Measurements from ENCODE around the gene ZNF276. TPM values are rescaled to one million over a fixed set of nuclear protein-coding genes. Genes with fewer than 3 reads are reported as not detected.

Gene ZNF276
- total and polyA plus RNA-seq, 4 donors: 3.3 to 47.7 (median 27.0) TPM

DNA sequence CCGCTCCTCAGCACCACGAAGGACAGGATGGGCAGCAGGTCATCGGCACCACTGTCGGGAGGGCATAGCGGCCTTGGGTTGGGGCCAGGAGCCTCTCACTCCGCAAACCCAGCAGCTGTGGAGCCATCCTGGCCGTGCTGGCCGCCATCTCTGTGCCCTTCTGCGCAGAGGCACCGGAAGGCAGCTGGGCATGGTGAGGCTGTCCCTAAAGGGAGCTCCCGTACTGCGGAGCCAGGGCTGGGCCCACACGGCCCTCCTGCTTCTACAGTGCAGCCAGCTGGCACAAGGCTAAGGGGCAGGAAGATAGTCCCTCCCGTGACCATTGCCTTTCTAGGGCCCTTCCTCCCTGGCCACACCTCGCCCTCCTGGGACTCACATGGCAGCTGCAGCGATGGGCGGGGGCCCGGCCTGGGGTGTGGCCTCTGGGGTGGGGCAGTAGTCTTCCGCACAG is 12.8 kb upstream of the ZNF276 start:
- Histone ChIP-seq H3K4me1 (ENCODE audit: control insufficient read depth in 1 of 2, insufficient read depth in 2 of 2, low read length in 2 of 2) (no peaks in the 10 kb centered on the region), H3K36me3 (ENCODE audit: control insufficient read depth in 1 of 2, insufficient read depth in 2 of 2, low read length in 1 of 2) (no peaks in the 10 kb centered on the region), H3K4me3 (ENCODE audit: low read length in 2 of 2) (no peak overlapping the region), H3K27me3 (ENCODE audit: control insufficient read depth in 1 of 2, insufficient read depth in 2 of 2, low read length in 1 of 2) (no peaks in the 10 kb centered on the region), H3K9me3 (ENCODE audit: control insufficient read depth, low read length) (no peaks in the 10 kb centered on the region), H3K27ac (ENCODE audit: low read depth in 1 of 2, low read length in 2 of 2) (no peak overlapping the region)
- no peak for ATAC-seq (ENCODE audit: low FRiP score)
- 90 to 92% methylated on average over 18 to 19 of the region's 19 CpGs for WGBS, 2 donors
- DNase-seq: peak in 1 of 2 donors; percentile 37
- intact Hi-C loops (cut with DNase I): loop anchor here in 1 of 2 donors (5.0 kb wide), 1 partner anchor 84 kb away; no protein-coding TSS in a partner anchor

DNA sequence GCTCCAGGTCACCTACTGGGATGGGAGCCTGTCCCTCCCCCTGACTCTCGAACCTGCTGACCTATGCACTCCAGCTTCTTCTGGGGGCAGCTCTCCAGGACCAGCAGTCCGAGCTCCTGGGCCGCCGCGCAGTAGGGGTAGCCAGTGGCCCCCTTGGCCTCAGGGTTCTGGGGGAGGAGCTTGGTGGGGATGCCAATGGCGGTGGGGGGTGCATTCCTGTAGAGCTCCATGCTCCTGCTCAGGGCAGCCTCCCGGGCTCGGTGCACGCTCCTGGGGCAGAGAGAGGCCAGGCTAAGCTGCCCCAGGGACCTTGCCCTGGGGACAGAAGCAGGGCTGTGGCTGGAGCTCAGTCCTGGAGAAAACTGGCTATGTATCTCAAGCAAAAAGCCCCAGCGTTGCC is 12.2 kb upstream of the ZNF276 start:
- DNase-seq (no peak), ATAC-seq (ENCODE audit: low FRiP score) (no peak)
- no peaks in the 10 kb centered on the region for H3K27me3 ChIP-seq (ENCODE audit: control insufficient read depth in 1 of 2, insufficient read depth in 2 of 2, low read length in 1 of 2)
- H3K4me1 ChIP-seq (ENCODE audit: control insufficient read depth in 1 of 2, insufficient read depth in 2 of 2, low read length in 2 of 2): no peaks in the 10 kb centered on the region
- no peak overlapping the region for H3K4me3 ChIP-seq (ENCODE audit: low read length in 2 of 2)
- WGBS, 2 donors: 85 to 88% methylated on average over 10 of the region's 10 CpGs
- H3K36me3 ChIP-seq (ENCODE audit: control insufficient read depth in 1 of 2, insufficient read depth in 2 of 2, low read length in 1 of 2): no peaks in the 10 kb centered on the region
- H3K27ac ChIP-seq (ENCODE audit: low read depth in 1 of 2, low read length in 2 of 2): no peak overlapping the region
- no peaks in the 10 kb centered on the region for H3K9me3 ChIP-seq (ENCODE audit: control insufficient read depth, low read length)
- intact Hi-C loops (cut with DNase I): loop anchor here in 1 of 2 donors (5.0 kb wide), 1 partner anchor 83 kb away; no protein-coding TSS in a partner anchor

DNA sequence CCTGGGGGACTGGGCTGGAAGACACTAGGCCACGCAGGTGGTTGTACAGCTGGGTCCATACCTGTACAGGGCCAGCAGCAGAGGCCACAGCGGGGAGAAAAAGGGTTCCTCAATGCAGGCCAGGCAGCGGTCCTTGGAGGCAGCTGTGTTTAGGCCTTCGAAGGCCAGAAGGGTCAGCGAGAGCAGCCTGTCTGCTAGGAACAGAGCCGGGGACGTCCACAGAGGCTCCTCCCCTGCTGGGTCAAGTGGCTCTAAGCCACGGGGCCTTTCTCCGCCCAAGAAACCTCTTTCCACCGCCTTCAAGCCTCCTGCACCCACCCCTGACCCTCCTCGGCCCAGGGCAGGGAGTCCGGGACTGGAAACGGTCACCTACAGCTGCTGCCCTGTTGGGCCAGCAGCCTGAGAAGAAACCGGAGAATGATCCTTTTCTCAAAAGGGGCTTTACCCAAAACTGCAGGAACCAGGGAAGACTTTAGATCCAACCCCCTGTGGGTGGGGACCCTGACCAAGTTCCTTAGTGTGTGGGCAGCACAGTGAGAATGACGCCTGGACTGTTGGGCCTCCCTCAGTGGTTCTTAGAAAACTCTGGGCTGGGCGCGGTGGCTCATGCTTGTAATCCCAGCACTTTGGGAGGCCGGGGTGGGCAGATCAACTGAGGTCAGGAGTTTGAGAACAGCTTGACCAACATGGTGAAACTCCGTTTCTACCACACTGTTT is 11.5 kb upstream of the ZNF276 start:
- intact Hi-C loops (cut with DNase I): loop anchor here in 1 of 2 donors (5.0 kb wide), 1 partner anchor 82 kb away; no protein-coding TSS in a partner anchor
- H3K4me3 ChIP-seq (ENCODE audit: low read length in 2 of 2): no peak overlapping the region
- H3K4me1 ChIP-seq (ENCODE audit: control insufficient read depth in 1 of 2, insufficient read depth in 2 of 2, low read length in 2 of 2): no peaks in the 10 kb centered on the region
- DNase-seq (peak in 1 of 2 donors; percentile 24), ATAC-seq (ENCODE audit: low FRiP score) (no peak)
- H3K36me3 ChIP-seq (ENCODE audit: control insufficient read depth in 1 of 2, insufficient read depth in 2 of 2, low read length in 1 of 2): no peaks in the 10 kb centered on the region
- H3K27ac ChIP-seq (ENCODE audit: low read depth in 1 of 2, low read length in 2 of 2): no peak overlapping the region
- H3K27me3 ChIP-seq (ENCODE audit: control insufficient read depth in 1 of 2, insufficient read depth in 2 of 2, low read length in 1 of 2): no peaks in the 10 kb centered on the region
- 90 to 91% methylated on average over 19 of the region's 19 CpGs for WGBS, 2 donors
- no peaks in the 10 kb centered on the region for H3K9me3 ChIP-seq (ENCODE audit: control insufficient read depth, low read length)

DNA sequence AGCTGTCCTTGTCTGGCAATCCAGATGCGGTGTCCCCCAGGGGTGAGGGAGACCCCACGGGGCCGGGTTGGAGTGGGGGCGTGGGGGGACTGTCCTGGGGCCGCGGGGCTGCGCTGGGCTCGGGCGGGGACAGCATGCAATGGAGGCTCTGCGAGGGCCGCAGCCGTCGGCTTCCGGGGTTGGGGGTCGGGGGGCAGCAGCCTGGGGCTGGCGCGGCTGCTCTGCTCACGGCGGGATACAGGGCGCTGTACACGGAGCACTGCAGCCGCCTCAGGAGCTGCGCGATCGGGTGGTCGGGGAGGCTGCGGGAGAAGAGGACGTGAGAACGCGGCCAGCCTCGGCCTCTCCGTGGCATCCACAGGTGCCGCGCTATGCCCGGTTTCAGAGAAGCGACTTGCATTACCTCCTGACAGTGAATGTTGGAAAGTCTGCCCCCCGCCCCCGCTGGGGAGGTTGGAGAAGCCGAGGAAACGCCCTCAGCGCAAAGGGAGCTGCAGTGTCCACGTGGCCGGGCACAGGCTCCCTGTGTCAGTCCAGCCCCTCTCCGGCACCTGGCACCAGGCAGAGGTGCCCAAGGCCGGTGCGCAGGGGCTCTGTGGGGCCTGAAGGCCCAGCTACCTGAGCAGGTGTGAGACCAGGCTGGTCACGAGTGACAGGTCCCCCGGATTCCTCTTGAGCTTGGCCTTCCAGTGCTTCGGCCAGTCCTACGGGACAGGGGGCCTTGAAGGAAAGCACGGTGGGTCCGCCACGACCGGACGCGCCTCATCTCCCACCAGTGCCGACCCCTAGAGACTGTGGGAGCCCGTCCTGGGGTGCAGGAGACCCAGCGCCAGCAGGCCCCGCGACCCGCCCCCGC is 10.4 kb upstream of the ZNF276 start:
- Histone ChIP-seq H3K4me3 (ENCODE audit: low read length in 2 of 2) (no peak overlapping the region), H3K27me3 (ENCODE audit: control insufficient read depth in 1 of 2, insufficient read depth in 2 of 2, low read length in 1 of 2) (no peaks in the 10 kb centered on the region), H3K27ac (ENCODE audit: low read depth in 1 of 2, low read length in 2 of 2) (no peak overlapping the region), H3K36me3 (ENCODE audit: control insufficient read depth in 1 of 2, insufficient read depth in 2 of 2, low read length in 1 of 2) (no peaks in the 10 kb centered on the region), H3K4me1 (ENCODE audit: control insufficient read depth in 1 of 2, insufficient read depth in 2 of 2, low read length in 2 of 2) (no peaks in the 10 kb centered on the region), H3K9me3 (ENCODE audit: control insufficient read depth, low read length) (no peaks in the 10 kb centered on the region)
- ATAC-seq (ENCODE audit: low FRiP score): no peak
- DNase-seq: peak in 1 of 2 donors; percentile 42
- intact Hi-C loops (cut with DNase I): no loop called here
- WGBS, 2 donors: 81 to 86% methylated on average over 60 to 63 of the region's 63 CpGs

GRCh38 chr16:89711601-89712273 is 9.6 kb upstream of the ZNF276 start:
- Histone ChIP-seq H3K4me3 (ENCODE audit: low read length in 2 of 2) (no peak overlapping the region), H3K36me3 (ENCODE audit: control insufficient read depth in 1 of 2, insufficient read depth in 2 of 2, low read length in 1 of 2) (no peaks in the 10 kb centered on the region), H3K9me3 (ENCODE audit: control insufficient read depth, low read length) (no peaks in the 10 kb centered on the region), H3K27ac (ENCODE audit: low read depth in 1 of 2, low read length in 2 of 2) (no peak overlapping the region), H3K27me3 (ENCODE audit: control insufficient read depth in 1 of 2, insufficient read depth in 2 of 2, low read length in 1 of 2) (no peaks in the 10 kb centered on the region), H3K4me1 (ENCODE audit: control insufficient read depth in 1 of 2, insufficient read depth in 2 of 2, low read length in 2 of 2) (no peaks in the 10 kb centered on the region)
- 5 to 8% methylated on average over 28 to 48 of the region's 48 CpGs for WGBS, 2 donors
- intact Hi-C loops (cut with DNase I): no loop called here
- DNase-seq (peak in 1 of 2 donors; percentile 52), ATAC-seq (ENCODE audit: low FRiP score) (peak; percentile 30)

GRCh38 chr16:89712274-89712781 is 9.0 kb upstream of the ZNF276 start:
- DNase-seq: peak in 1 of 2 donors; percentile 43
- WGBS, 2 donors: 17 to 20% methylated on average over 18 to 22 of the region's 22 CpGs

DNA sequence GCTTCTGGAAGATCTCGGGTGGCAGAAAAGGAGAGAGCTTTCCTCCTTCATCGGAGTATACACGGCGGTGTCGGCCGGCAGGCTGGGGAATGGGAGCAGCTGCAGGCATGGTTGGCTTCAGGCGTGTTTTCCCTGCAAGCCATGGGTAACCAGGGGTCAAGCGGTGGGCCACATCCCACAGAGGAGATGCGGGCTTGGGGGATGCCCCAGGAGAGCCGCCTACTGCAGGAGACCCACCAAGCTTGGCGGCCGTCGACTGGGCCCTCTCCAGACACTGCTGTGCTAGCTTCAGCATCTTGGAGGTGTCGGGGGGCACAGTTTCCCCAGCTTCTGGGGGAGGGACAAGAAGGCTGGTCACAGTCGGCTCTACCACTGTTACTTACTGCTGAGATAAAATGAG is 4.8 kb upstream of the ZNF276 start:
- Histone ChIP-seq H3K9me3 (ENCODE audit: control insufficient read depth, low read length) (no peaks in the 10 kb centered on the region), H3K27me3 (ENCODE audit: control insufficient read depth in 1 of 2, insufficient read depth in 2 of 2, low read length in 1 of 2) (peaks cover 0 to 2% of the 10 kb centered on the region in 2 donors), H3K4me1 (ENCODE audit: control insufficient read depth in 1 of 2, insufficient read depth in 2 of 2, low read length in 2 of 2) (no peaks in the 10 kb centered on the region), H3K36me3 (ENCODE audit: control insufficient read depth in 1 of 2, insufficient read depth in 2 of 2, low read length in 1 of 2) (no peaks in the 10 kb centered on the region), H3K4me3 (ENCODE audit: low read length in 2 of 2) (no peak overlapping the region), H3K27ac (ENCODE audit: low read depth in 1 of 2, low read length in 2 of 2) (no peak overlapping the region)
- WGBS, 2 donors: 84 to 88% methylated on average over 15 of the region's 15 CpGs
- intact Hi-C loops (cut with DNase I): no loop called here
- no peak for DNase-seq
- ATAC-seq (ENCODE audit: low FRiP score): no peak

More at GRCh38 chr16:89712274-89712781, 9.0 kb upstream of the ZNF276 start:
- H3K27ac ChIP-seq (ENCODE audit: low read depth in 1 of 2, low read length in 2 of 2): no peak overlapping the region
- no peaks in the 10 kb centered on the region for H3K36me3 ChIP-seq (ENCODE audit: control insufficient read depth in 1 of 2, insufficient read depth in 2 of 2, low read length in 1 of 2)
- intact Hi-C loops (cut with DNase I): no loop called here
- H3K4me3 ChIP-seq (ENCODE audit: low read length in 2 of 2): no peak overlapping the region
- no peaks in the 10 kb centered on the region for H3K4me1 ChIP-seq (ENCODE audit: control insufficient read depth in 1 of 2, insufficient read depth in 2 of 2, low read length in 2 of 2)
- H3K27me3 ChIP-seq (ENCODE audit: control insufficient read depth in 1 of 2, insufficient read depth in 2 of 2, low read length in 1 of 2): no peaks in the 10 kb centered on the region
- no peak for ATAC-seq (ENCODE audit: low FRiP score)
- no peaks in the 10 kb centered on the region for H3K9me3 ChIP-seq (ENCODE audit: control insufficient read depth, low read length)

DNA sequence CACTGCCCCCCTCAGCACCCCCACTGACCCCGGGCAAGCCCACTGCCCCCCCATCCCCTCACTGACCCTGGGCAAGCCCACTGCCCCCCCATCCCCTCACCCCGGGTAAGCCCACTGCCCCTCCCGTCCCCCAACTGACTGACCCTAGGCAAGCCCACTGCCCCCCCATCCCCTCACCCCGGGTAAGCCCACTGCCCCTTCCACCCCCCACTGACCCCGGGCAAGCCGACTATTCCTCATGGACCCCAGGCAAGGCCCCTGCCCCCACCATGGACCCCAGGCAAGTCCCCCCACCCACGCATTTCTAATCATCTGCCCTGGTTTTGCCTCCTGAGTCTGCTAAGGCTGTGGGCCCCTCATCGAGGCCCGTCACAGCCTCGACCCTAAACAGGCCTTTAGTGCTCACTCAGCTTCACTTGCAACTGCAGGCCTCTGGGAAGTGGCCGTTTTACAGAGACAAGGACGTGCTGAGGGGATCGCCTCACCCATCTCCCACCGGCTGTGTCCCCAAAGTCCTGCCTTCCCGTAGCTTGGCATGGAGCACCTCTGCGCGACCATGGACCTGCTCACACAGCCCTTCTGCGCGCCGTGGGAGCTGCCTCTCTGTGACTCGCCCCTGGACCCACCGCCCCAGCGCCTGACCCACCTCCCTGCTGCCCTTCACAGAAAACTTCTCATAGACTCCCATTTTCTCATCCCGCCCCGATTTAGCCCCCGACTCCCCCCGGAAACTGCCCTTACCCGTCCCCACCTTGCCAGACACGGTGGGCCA is 4.2 kb upstream of the ZNF276 start:
- ATAC-seq (ENCODE audit: low FRiP score) (no peak), DNase-seq (no peak)
- Histone ChIP-seq H3K9me3 (ENCODE audit: control insufficient read depth, low read length) (no peaks in the 10 kb centered on the region), H3K4me1 (ENCODE audit: control insufficient read depth in 1 of 2, insufficient read depth in 2 of 2, low read length in 2 of 2) (no peaks in the 10 kb centered on the region), H3K36me3 (ENCODE audit: control insufficient read depth in 1 of 2, insufficient read depth in 2 of 2, low read length in 1 of 2) (no peaks in the 10 kb centered on the region), H3K27me3 (ENCODE audit: control insufficient read depth in 1 of 2, insufficient read depth in 2 of 2, low read length in 1 of 2) (peaks cover 0 to 2% of the 10 kb centered on the region in 2 donors), H3K27ac (ENCODE audit: low read depth in 1 of 2, low read length in 2 of 2) (no peak overlapping the region), H3K4me3 (ENCODE audit: low read length in 2 of 2) (no peak overlapping the region)
- 89 to 92% methylated on average over 26 to 29 of the region's 29 CpGs for WGBS, 2 donors
- intact Hi-C loops (cut with DNase I): no loop called here
